GM21360 (cell line): ENCODE measurements around the gene TMCC3.

Experiments
- ATAC-seq: cut with Tn5 transposase; IDR thresholded peaks from one replicate; pipeline ENCODE4 v1.9.1; 2021; ENCODE audit warnings: mild to moderate bottlenecking, moderate library complexity; ENCODE audit not compliant: unreplicated experiment

Gene TMCC3

DNA sequence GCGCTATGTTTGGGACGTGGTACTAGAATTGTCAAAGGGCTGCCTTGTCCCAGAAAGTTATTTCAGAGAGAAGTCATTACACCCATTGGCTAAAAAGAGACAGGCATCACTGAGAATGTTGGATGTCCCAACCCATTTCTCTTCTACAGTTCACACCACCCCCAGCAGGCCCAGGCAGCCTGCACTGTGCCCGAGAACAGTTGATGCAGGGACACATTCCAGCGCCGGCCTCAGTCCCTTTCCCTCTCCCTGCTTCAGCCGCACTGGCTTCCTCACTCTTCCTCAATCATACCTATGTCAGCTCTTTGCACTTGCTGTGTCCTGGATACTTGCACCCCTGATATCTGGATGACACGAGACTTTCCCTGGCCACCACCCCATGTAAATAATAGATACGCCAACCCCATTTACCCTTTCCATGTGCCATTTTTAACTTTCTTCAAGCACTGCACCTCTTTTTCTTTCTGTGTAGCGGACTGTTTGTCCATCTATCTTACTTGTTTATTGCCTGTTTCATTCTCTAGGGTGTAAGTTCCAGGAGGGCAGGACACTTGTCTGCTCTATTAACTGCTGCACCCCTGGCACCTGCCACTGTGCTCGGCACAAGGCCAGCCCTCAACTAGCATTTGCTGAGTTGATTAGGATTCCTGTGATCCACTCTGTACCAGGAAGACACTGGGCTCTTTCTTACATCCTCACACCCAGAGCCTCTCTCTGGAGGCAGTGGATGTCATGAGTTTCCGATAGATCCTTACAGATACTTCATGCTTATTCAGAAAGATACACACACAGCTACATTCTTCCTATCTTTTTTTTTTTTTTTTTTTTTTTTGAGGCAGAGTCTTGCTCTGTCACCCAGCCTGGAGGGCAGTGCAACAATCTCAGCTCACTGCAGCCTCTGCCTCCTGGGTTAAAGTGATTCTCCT is 114.1 kb downstream of the TMCC3 start:
- ATAC-seq, result no peak

DNA sequence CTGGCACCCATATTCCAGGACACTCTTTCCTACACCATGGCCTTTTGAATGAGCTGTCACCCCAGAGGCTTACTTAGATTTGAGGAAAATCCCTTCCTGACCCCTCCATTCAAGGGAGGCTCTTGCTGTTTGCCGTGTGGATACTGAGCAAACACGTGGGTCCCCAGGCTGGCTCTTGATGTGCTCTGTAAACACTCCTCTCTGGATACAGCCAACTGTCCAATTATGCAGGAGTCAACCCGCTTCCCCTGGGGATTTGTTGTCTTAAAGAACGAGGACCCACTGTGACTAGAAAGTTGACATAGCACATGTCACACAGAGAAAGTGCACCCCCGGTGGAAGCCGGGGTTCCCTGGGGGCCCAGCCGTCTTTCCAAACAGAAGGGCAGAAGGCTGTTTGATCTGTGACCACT is 114.8 kb downstream of the TMCC3 start:
- no peak for ATAC-seq

DNA sequence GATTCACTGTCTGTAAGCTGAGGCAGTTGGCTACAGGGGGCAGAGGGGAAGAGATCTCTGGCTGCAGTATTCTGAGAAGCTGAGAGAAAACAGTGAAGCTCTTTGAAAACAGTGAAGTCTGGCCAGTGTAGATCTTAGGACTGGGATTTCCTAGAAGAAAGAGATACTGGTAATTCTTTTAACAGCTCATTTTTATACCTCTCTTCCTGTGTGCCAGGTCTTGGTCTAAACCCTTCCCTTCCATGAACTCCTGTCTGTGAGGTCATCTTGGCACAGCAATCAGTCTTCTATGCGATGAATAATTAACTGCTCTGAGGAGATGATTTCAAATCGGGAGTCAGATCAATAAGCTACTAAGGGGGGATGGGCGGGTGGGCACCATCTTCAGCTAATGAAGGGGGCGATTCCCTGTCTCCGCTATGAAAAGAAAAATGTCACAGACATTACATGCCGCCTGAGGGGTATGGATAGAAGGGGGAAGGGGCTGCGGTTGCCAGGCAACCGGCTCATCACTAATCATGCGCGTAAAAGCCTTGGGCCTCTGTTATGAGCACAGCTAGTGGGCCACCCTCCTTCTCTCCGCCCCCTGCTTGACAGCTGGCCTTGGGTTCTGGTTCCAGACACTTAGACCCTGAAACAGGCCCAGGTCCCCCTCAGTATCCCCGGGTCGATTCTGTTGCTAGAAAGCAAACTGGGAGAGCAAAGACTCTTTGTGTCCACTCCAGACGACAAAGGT is 115.4 kb downstream of the TMCC3 start:
- no peak for ATAC-seq

DNA sequence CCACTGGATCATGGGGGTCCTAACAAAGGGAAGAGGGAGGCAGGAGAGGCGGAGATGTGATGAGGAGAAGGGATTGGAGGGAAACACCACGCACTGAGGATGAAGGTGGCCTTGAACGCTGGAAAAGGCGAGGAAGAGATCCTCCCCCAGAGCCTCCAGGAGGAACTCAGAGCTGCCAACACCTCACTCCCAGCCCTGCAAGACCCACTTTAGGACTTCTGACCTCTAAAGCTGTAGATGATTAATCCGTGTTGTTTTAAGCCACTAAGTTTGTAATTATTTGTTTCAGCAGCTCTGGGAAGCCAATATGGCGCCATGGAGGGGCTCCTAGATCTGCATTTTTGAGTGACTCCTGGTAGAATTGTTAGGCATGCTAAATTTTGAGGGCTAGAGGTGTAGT is 116.1 kb downstream of the TMCC3 start:
- ATAC-seq, result no peak

DNA sequence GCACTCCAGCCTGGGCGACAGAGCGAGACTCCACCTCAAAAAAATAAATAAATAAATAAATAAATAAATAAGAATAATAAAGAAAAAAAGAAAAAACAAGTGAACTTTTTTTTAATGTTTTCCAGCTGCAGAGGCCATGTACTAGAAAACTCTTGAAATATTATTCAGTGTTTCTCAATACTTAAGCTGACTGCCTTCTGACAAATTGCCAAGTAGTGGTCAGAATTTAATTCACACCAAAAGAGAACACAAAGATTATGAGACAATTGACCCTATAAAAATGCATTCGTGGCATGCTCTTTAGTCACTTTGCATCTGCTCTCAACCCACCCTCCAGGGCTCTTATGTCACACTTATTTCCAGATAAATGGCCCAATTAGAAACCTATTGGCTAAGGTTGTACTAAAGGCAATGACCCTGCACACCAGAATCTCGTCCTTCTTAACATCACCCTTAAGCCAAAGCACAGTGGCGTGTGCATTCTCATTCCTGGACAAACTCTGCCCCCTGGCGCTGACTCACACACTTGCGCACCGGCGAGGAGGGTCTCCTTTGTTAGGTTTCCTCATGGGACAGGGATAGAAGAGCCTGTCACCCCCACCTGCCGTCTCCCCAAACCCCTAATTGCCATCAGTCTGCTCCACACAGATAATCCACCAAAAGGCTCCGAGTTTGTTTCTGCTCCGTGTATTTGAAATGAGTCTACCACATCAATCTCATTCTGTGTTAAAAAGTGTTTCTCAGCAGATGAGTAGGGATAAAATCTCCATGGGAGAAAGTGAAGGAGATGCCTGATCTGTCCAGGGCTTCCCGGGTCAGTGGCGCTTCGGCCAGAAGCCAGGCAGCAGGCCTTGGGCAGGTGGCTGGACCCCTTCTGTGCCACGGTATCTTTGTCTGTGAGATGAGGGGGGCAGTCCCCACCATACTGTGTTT is 117.6 kb downstream of the TMCC3 start:
- no peak for ATAC-seq

DNA sequence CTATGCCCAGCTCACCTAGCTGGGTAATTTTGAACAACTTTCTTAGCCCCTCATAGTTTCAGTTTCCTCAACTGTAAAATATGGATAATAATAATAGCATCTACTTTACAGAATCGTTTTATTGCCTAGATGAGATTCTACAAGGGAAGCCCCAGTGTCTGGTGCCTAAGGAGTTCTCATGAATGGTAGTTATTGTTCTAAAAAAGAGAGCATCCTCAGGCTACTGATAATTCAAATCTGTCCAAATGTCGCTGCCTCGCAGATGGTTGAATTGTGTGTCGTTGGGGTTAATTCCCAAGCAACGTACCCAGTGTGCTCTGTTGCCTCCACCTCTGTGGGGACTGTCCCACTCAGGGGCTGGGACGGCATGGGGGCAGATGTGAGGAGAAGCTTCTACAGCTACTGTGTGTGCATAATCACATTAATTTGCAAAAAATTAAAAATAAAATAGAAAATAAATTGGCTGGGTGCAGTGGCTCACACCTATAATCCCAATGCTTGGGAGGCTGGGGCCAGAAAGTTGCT is 119.1 kb downstream of the TMCC3 start:
- ATAC-seq, result no peak

DNA sequence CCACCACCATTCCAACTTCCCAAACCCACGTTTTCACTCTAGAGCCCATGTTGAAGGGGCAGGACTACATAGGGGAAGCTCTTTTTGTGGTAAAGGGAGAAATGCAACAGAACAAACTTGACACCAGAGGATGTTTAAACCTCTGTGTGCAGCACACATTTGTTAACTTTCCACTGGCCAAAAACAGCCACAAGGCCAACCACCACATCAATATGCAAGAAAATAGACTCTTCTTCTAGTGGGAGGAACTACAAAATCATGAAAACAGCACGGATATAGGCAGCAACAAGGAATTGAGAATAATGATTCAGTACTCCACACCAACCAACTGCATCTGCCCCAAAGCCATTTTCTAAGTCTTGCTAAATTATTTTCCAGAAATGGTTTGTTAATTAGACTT is 124.4 kb downstream of the TMCC3 start:
- no peak for ATAC-seq
